HG03460 (cell line): ENCODE data around the gene KLF6.
A peak's percentile ranks its signal among the peaks of the same experiment; 100 is the strongest.

ENCODE experiments used
- ATAC-seq: cut with Tn5 transposase; IDR thresholded peaks from one replicate; pipeline ENCODE4 v1.9.1; 2021; ENCODE audit not compliant: unreplicated experiment

KLF6 gene

DNA sequence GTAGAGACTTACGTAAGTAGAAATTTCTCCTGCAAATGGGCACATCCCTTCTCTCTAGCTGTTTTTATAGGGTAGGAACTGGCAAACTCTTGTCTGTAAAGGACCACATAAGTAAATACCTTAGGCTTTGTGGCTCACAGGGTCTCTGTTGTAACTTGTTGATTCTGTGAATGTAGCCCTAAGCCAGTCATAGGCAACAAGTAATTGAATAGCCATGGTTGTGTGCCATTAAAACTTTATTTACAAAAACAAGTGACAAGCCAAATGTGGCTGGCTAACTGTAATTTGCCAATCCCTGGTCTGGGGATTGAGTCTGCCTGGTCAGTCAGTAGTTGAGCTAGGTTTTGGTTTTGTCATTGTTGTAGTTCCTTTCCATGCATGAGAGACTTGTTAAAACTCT lies 5.3 kb upstream of the KLF6 start:
- no peak for ATAC-seq

GRCh38 chr10:3789621-3790020 lies 4.6 kb upstream of the KLF6 start:
- ATAC-seq: no peak

GRCh38 chr10:3787816-3788215 lies 2.8 kb upstream of the KLF6 start:
- ATAC-seq: no peak

DNA sequence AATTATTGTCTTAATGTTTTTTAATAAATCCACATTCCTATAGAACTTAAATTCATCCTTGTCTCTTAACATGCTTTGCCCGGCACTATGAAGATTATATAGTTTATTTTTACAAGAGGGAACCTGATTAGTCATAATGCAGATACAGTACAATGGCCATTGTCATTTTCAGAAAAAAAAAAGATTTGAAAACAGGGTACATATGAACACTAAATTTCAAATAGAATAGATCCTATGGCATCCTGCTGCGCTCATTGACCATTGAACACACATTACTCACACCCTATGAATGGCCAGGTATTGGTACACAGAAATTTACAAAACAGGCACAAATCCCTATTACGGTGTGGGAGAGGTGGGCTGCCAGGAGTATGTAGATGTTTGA lies 2.0 kb upstream of the KLF6 start:
- no peak for ATAC-seq

- ATAC-seq: no peak
Measured at GRCh38 chr10:3786295-3787015, 1.4 kb upstream of the KLF6 start.

GRCh38 chr10:3785851-3786271 lies 852 bp upstream of the KLF6 start:
- ATAC-seq: no peak

- ATAC-seq: peak; percentile 74
Measured at GRCh38 chr10:3785251-3785850, 342 bp upstream of the KLF6 start.

GRCh38 chr10:3783682-3784432 lies 1.2 kb downstream of the KLF6 start:
- ATAC-seq: no peak

DNA sequence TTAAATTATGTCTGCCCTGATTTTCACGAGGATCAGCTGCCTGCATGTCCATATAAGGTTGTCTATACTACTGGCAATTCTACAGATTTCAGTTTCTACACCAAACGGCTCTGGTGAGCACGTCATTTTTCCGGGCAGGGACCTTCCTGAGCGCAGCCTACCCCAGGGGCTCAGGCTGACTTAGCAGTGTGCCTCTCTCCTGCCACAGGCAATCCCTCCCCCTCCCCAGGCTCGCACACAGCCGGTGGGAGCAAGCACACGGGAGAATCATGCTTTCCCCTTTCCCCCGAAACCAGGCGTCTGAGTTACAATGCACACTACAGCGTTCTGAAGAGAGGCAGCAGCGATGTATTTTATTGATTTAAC lies 1.7 kb downstream of the KLF6 start:
- peak; percentile 30 for ATAC-seq

DNA sequence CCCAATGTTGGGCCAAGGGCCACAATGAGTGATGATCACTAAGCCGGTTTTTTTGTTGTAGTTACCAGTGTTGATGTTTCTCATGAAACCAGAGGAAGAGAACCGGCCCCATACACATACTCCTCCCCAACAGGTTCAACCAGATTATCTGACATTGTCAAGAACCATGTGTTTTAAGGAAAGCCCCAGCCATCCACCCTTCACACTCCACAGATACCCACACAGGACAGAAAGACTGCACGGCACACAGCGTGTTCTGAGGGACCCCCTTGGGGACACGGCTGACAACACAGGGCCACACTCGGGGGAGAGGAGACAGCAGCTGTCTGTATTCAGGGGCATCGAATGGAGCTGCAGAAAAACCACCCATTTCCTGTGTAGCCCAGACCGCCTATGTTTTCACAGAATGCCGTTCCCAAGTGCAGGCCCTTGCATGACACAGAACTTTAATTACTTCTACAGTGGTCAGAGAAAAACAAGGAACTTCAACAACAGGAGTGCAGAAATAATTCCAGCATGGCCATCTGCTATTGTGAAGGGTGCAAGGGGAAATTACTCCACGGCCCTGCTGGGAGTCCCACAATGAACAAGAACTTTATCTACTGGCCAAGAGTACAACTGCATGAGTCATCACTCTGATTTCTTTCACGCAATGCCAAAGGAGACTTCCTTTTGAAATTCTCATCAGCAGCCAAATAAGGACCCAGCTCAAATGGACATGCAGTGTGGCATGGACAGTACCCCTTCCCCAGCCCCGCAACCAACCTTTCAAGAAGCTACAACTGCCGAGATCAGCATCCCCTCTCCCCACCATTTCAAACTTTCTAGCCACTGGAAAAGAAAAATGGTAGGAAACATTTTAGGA lies 2.3 kb downstream of the KLF6 start:
- ATAC-seq: peak; percentile 16

DNA sequence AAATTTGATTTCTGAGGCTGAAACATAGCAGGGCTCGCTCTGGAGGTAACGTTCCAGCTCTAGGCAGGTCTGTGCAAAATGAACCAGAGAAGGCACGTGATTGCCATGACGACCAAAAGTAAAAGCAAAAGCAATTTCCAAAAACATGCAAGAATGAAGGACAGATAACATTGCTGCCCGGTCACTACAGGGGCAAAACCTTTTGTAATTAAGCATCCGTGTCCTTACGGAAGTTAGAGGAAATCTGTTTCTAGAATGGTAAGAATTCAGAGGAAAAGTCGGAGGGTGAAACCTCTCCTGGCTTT lies 2.9 kb downstream of the KLF6 start:
- no peak for ATAC-seq

GRCh38 chr10:3781468-3782145 lies 3.4 kb downstream of the KLF6 start:
- no peak for ATAC-seq

GRCh38 chr10:3780771-3781467 lies 4.1 kb downstream of the KLF6 start:
- ATAC-seq: no peak

DNA sequence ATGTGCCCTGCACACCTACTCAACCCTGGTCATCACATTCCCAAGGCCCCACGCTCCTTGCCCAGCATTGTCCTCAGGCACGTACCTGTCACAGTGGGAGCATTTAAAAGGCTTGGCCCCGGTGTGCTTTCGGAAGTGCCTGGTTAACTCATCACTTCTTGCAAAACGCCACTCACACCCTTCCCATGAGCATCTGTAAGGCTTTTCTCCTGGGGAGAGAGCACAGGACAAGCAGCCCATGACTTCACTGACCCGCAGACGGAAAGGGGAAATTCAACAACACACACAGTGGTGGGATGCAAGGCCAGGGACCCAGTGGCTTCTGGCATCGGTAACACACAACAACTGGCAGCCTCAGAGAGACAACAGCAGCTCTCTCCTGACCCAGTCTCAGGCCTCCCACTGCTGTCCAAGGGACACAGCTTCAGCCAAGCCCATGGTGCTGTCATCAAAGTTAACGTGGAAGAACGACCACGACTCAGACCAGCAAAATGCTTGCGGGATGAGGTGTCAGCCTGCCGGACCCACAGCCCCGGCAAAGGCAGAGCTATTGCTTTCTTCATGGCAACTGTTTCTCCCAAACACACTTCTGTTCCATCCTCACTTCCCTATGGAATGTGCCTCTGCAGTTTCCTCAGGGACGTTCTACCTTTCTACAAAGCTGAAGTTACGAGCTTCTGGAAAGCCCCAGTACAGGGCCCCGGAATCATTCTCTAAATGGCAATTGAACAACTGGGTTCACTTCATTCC lies 4.8 kb downstream of the KLF6 start:
- no peak for ATAC-seq

GRCh38 chr10:3779158-3779741 lies 5.8 kb downstream of the KLF6 start:
- no peak for ATAC-seq

DNA sequence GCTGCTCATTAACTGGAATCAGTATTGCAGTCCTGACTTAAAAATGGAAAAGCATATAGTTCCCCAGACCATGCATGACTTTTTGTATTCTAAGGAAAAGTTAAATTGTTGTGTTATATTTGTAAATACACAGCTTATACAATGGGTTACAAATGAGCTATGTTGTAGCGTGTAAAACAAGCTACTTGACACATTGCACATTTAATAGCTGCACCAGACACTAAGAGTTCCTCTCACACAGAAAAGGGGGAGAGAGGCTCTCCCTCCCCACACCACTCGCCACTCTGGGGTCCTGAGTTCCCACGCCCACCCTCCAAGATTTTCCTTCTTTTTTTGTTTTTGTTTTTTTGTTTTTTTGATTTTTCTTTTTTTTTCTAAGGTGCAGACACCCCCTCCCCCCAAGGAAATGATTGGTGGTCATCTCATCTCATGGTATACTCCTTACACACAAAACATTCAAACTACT lies 6.3 kb downstream of the KLF6 start:
- ATAC-seq: no peak

DNA sequence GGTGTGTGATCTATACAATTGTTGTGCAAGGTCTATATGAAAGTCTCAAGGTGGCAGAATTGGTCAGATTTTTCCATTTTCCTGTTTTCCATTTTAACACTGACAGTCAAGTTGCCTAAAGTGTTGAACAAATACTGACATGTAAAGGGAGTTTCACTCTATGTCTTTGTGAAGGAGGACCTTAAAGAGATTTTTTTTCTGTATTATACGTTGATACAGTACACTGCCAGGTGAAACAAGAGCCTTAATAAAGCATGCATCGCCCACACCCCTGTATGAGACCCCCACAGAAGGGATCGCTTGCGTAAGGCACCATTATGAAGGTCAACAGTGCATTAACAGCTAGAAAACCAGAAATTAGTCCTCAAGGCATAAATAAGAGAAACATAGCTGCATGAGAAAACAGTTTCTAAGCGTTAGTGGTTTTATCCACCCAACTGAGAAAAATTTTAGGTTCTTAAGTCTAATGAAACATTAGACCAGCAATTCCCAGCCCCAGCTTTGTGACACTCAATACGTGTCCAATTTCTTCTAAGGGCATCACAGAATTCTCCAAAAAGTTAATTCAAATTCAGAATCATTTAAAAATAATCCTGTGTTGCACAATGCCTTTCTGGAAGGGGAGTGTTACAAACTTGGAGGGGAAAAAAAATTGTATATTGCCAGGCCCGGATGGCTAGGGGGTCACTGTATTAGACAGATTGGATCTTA lies 6.9 kb downstream of the KLF6 start:
- no peak for ATAC-seq

DNA sequence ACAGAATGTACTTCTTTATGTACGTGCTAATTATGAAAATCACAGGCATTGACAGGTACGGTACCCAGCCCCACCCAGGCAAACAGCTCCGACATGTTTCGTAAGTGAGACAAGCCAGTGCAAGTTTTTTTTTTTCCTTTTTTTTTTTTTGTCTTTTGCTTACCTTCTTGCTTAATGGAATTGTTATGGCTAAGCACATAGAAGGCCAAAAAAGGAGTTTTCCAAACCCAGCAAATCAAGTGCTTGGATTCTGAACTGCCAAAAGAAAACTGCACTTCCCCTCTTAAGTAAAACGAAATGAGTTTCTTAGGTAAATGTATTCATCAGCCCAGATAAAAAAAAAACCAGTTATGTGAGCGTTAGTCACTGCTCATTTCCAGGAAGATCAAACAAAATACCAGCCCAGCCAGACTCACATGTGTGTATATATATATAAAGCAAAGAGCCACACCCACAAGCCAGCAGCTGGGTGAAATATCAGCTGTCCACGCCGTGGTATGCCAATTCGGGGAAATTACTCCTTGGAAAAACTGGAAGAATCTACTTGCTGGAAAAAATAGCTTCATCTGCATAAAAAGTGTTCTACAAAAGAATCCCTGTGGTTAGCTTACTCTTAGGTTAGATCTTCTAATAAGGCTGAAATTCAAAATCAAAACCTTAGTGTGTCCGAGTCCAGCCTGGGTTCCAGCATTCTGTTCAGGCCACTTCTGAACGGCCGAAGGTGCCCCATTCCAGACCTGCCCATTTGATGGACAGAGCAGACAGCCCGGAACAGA lies 8.0 kb downstream of the KLF6 start:
- ATAC-seq: no peak
